ENCODE results near the gene KLF4. TPM values are rescaled to one million over a fixed set of nuclear protein-coding genes. Genes with fewer than 3 reads are reported as not detected.
A peak's percentile ranks its signal among the peaks of the same experiment; 100 is the strongest.

Gene KLF4
- polyA plus RNA-seq, 3 donors: 36.6 to 512 (median 37.2) TPM

GRCh38 chr9:107528686-107529085, 39.1 kb upstream of the KLF4 start:
- H3K79me2 ChIP-seq (ENCODE audit: insufficient read depth, low read length): no peaks in the 10 kb centered on the region
- no peaks in the 10 kb centered on the region for H3K36me3 ChIP-seq (replicated peaks in 1 of 2; ENCODE audit: control insufficient read depth in 1 of 2, insufficient read depth in 2 of 2, low read length in 2 of 2)
- no peaks in the 10 kb centered on the region for H3K36me3 Mint-ChIP-seq
- no peak for DNase-seq
- H3K9me3 ChIP-seq (replicated peaks in 1 of 2; ENCODE audit: control insufficient read depth in 1 of 2, insufficient read depth in 1 of 2, low read length in 2 of 2): no peaks in the 10 kb centered on the region
- no peak overlapping the region for H3K4me3 Mint-ChIP-seq
- intact Hi-C loops (cut with micrococcal nuclease): no loop called here
- H3K4me1 Mint-ChIP-seq: peaks cover 3% of the 10 kb centered on the region
- no peak overlapping the region for H3K9ac ChIP-seq (ENCODE audit: insufficient read depth, low read length, poor library complexity, severe bottlenecking)
- peak overlapping the region in 1 of 7 donors; percentile 5 for H3K27ac Mint-ChIP-seq
- peaks cover 0 to 5% (median 5%) of the 10 kb centered on the region in 3 donors for H3K27me3 Mint-ChIP-seq (ENCODE audit: low read depth in 3 of 3)
- H4K20me1 ChIP-seq (ENCODE audit: insufficient read depth, low read length): no peaks in the 10 kb centered on the region
- H3K4me2 ChIP-seq (replicated peaks; ENCODE audit: extremely low read depth, low read length, poor library complexity, severe bottlenecking): no peak overlapping the region
- peaks cover 0 to 5% (median 0%) of the 10 kb centered on the region in 7 donors for H3K9me3 Mint-ChIP-seq
- TF ChIP-seq CTCF (IDR thresholded peaks at IDR 0.05): no peak
- H3K4me3 ChIP-seq (replicated peaks in 1 of 3; ENCODE audit: low read depth in 2 of 3, low read length in 3 of 3): no peak overlapping the region
- 94% methylated on average over 3 of the region's 6 CpGs for WGBS (ENCODE audit: insufficient coverage)
- no peak overlapping the region for H3K27ac ChIP-seq (ENCODE audit: low read depth in 1 of 2, low read length in 2 of 2)
- no peak overlapping the region for H2AFZ ChIP-seq (ENCODE audit: insufficient read depth, low read depth, low read length, poor library complexity, severe bottlenecking)
- H3K27me3 ChIP-seq (ENCODE audit: control insufficient read depth in 2 of 2, insufficient read depth in 2 of 2, low read length in 2 of 2): no peaks in the 10 kb centered on the region
- H3K4me1 ChIP-seq (ENCODE audit: control insufficient read depth in 1 of 2, insufficient read depth in 2 of 2, low read length in 2 of 2): peaks cover 3 to 6% of the 10 kb centered on the region in 2 donors

- no peaks in the 10 kb centered on the region for H3K36me3 ChIP-seq (replicated peaks in 1 of 2; ENCODE audit: control insufficient read depth in 1 of 2, insufficient read depth in 2 of 2, low read length in 2 of 2)
- H3K4me2 ChIP-seq (replicated peaks; ENCODE audit: extremely low read depth, low read length, poor library complexity, severe bottlenecking): no peak overlapping the region
- Mint-ChIP-seq H3K36me3 (no peaks in the 10 kb centered on the region), H3K27me3 (ENCODE audit: low read depth in 3 of 3) (peaks cover 0 to 6% (median 0%) of the 10 kb centered on the region in 3 donors), H3K4me3 (no peak overlapping the region), H3K27ac (no peak overlapping the region), H3K9me3 (peaks cover 0 to 4% (median 0%) of the 10 kb centered on the region in 7 donors), H3K4me1 (no peaks in the 10 kb centered on the region)
- H3K4me1 ChIP-seq (ENCODE audit: control insufficient read depth in 1 of 2, insufficient read depth in 2 of 2, low read length in 2 of 2): no peaks in the 10 kb centered on the region
- no peaks in the 10 kb centered on the region for H3K27me3 ChIP-seq (ENCODE audit: control insufficient read depth in 2 of 2, insufficient read depth in 2 of 2, low read length in 2 of 2)
- no peaks in the 10 kb centered on the region for H3K9me3 ChIP-seq (replicated peaks in 1 of 2; ENCODE audit: control insufficient read depth in 1 of 2, insufficient read depth in 1 of 2, low read length in 2 of 2)
- no peak overlapping the region for H3K27ac ChIP-seq (ENCODE audit: low read depth in 1 of 2, low read length in 2 of 2)
- no peaks in the 10 kb centered on the region for H4K20me1 ChIP-seq (ENCODE audit: insufficient read depth, low read length)
- H3K9ac ChIP-seq (ENCODE audit: insufficient read depth, low read length, poor library complexity, severe bottlenecking): no peak overlapping the region
- no peak for TF ChIP-seq CTCF (IDR thresholded peaks at IDR 0.05)
- intact Hi-C loops (cut with micrococcal nuclease): no loop called here
- WGBS (ENCODE audit: insufficient coverage): 100% methylated on average over 5 of the region's 6 CpGs
- H2AFZ ChIP-seq (ENCODE audit: insufficient read depth, low read depth, low read length, poor library complexity, severe bottlenecking): no peak overlapping the region
- no peak overlapping the region for H3K4me3 ChIP-seq (replicated peaks in 1 of 3; ENCODE audit: low read depth in 2 of 3, low read length in 3 of 3)
- no peaks in the 10 kb centered on the region for H3K79me2 ChIP-seq (ENCODE audit: insufficient read depth, low read length)
- no peak for DNase-seq
These were observed 34.0 kb upstream of the KLF4 start for GRCh38 chr9:107523539-107523938.

Data from CD14-positive monocyte (primary cell).